Mucosa of descending colon (tissue), 3 donors: ENCODE measurements around the gene POU3F3. TPM values are rescaled to one million over a fixed set of nuclear protein-coding genes. Genes with fewer than 3 reads are reported as not detected.

Experiments used
- ATAC-seq: fragments of 200-7000 bp; cut with Tn5 transposase; one replicate; pipeline ENCODE4 v1.9.1; 2020; ENCODE audit warnings: mild to moderate bottlenecking, moderate library complexity
- DNase-seq, 3 donors: peaks; one replicate each; pipeline ENCODE4 v3.0.0-alpha.2; 2020
- H3K36me3 ChIP-seq: fragments of 200-600 bp; one replicate; pipeline ENCODE4 v1.8.0; 2021; ENCODE audit warnings: low read depth, mild to moderate bottlenecking
- H3K4me1 ChIP-seq: fragments of 200-600 bp; one replicate; pipeline ENCODE4 v1.8.0; 2021; ENCODE audit warnings: low read depth, mild to moderate bottlenecking
- H3K4me3 ChIP-seq: fragments of 200-600 bp; one replicate; pipeline ENCODE4 v1.8.0; 2021; ENCODE audit warnings: mild to moderate bottlenecking
- H3K9me3 ChIP-seq: fragments of 200-600 bp; one replicate; pipeline ENCODE4 v1.8.0; 2021; ENCODE audit warnings: mild to moderate bottlenecking
- intact Hi-C, 2 donors: fragments of 100-400 bp; cut with DNase I in 1 of 2; cut with micrococcal nuclease in 1 of 2; formaldehyde crosslinking; loops; one replicate each; pipeline versions ENCODE4 v1.11.0 to v1.11.1; 2022; cut with DNase I, micrococcal nuclease
- total RNA-seq, 3 donors: library from RNA; stranded (reverse); fragmentation: NEBNext Ultra II Directional in 2 of 3; extraction: Animal tissue kit (Norgen Biotek cat#: 25700) in 2 of 3; gene quantifications; one replicate each; pipeline versions ENCODE4 v1.2.1 to v1.2.4, GENCODE V29; 2021 to 2023
- TF ChIP-seq, protein P1 (sequence below): fragments of 200-600 bp; IDR thresholded peaks from one replicate; pipeline ENCODE4 v1.8.0; 2022; ENCODE audit warnings: antibody characterized with exemption, mild to moderate bottlenecking
- donor health status: DM: no; HTN: no; CAD: no; lungs with moderate emphysema.
- donor health status: DM: no; HTN: no; CAD: no.
- donor health status: DM: no; HTN: yes; CAD: no.

The POU3F3 gene
- total RNA-seq, 3 donors from 2014 or later: 0.12 to 1.4 (median 0.14) TPM

DNA sequence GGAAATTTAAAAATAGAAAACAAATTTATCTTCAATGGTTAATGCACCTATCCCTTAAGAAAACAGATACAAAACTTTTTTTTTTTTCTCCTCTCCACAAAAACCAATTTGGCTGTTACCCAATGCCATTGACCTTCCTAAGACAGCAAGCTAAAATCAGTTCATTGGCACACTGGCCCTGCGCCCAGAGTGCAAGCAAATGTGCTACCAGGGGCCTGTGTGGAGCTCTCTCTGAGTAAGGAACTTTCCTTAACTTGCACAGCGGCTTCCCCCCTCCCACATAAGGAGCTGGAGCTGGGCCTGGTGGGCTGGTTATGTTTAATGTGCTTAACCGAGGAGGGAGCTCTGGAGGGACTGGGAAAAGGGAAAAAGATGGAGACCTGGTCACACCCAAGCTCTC is 17.6 kb upstream of the POU3F3 start:
- Histone ChIP-seq H3K4me3 (no peak overlapping the region), H3K4me1 (no peaks in the 10 kb centered on the region), H3K36me3 (no peaks in the 10 kb centered on the region), H3K9me3 (no peaks in the 10 kb centered on the region)
- ATAC-seq (no peak), DNase-seq (no peak)
- intact Hi-C loops: no loop called here
- TF ChIP-seq, protein P1, sequence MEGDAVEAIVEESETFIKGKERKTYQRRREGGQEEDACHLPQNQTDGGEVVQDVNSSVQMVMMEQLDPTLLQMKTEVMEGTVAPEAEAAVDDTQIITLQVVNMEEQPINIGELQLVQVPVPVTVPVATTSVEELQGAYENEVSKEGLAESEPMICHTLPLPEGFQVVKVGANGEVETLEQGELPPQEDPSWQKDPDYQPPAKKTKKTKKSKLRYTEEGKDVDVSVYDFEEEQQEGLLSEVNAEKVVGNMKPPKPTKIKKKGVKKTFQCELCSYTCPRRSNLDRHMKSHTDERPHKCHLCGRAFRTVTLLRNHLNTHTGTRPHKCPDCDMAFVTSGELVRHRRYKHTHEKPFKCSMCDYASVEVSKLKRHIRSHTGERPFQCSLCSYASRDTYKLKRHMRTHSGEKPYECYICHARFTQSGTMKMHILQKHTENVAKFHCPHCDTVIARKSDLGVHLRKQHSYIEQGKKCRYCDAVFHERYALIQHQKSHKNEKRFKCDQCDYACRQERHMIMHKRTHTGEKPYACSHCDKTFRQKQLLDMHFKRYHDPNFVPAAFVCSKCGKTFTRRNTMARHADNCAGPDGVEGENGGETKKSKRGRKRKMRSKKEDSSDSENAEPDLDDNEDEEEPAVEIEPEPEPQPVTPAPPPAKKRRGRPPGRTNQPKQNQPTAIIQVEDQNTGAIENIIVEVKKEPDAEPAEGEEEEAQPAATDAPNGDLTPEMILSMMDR: no peak

- no peaks in the 10 kb centered on the region for H3K4me1 ChIP-seq
- no peak for ATAC-seq
- H3K36me3 ChIP-seq: no peaks in the 10 kb centered on the region
- intact Hi-C loops: no loop called here
- DNase-seq: no peak
- H3K9me3 ChIP-seq: no peaks in the 10 kb centered on the region
- TF ChIP-seq, protein P1: no peak
- H3K4me3 ChIP-seq: no peak overlapping the region
Observed at GRCh38 chr2:104836841-104837240, 17.1 kb upstream of the POU3F3 start.

DNA sequence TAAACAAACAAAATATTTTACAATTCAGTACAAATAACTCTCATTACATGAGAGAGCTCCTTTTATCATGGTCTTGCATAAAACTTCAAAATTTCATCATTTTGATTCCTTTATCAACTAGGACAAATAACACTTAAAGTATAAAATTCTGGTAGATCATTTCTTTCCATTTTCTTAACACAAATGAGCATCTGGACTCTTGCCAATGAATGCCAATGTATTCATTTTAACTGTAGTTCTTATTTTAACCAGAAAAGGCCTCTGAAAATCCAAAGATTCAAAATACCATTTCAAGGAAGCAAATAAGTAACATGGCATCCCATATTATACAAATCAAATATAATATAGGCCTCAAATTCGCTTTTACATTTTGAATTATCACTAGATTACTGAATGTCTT is 13.8 kb upstream of the POU3F3 start:
- H3K9me3 ChIP-seq: no peaks in the 10 kb centered on the region
- no peak overlapping the region for H3K4me3 ChIP-seq
- DNase-seq (no peak), ATAC-seq (no peak)
- TF ChIP-seq, protein P1: no peak
- peaks cover 3% of the 10 kb centered on the region for H3K4me1 ChIP-seq
- intact Hi-C loops: no loop called here
- no peaks in the 10 kb centered on the region for H3K36me3 ChIP-seq

- intact Hi-C loops: no loop called here
- no peak overlapping the region for H3K4me3 ChIP-seq
- H3K4me1 ChIP-seq: peaks cover 3% of the 10 kb centered on the region
- ATAC-seq (no peak), DNase-seq (no peak)
- H3K9me3 ChIP-seq: no peaks in the 10 kb centered on the region
- TF ChIP-seq, protein P1: no peak
- no peaks in the 10 kb centered on the region for H3K36me3 ChIP-seq
Observed at GRCh38 chr2:104840893-104841585, 12.9 kb upstream of the POU3F3 start.

DNA sequence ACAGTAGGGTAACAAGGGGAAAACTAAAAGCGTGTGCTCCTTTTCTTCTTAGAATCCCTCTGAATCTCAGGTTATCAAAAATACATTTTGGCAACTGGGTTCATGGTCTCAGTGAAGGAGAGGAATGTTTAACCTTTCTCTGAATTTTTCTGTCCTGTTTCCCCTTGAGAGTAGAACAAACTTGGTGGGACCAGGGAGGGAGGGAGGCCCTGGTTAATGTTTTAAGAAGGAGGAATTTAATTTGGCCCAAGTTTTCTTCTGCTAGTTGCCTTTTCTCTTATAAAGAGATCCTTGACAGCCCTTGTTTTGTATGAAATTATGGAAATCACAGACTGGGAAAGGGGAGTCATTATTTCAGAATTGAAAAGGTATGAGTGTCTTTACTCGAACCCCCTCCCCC is 12.2 kb upstream of the POU3F3 start:
- DNase-seq (no peak), ATAC-seq (no peak)
- Histone ChIP-seq H3K9me3 (no peaks in the 10 kb centered on the region), H3K4me1 (peaks cover 3% of the 10 kb centered on the region), H3K36me3 (no peaks in the 10 kb centered on the region), H3K4me3 (no peak overlapping the region)
- TF ChIP-seq, protein P1: no peak
- intact Hi-C loops: no loop called here
